ENCODE results near the gene MROH8.

Gene MROH8

GRCh38 chr20:37178839-37179682, at the start of gene MROH8, which contains the start of gene RPN2:
Gene MROH8, minus strand, starts transcription at chr20:37179548.
Gene RPN2, plus strand, starts transcription at chr20:37179330. Its CDS starts 27 bp downstream, at chr20:37179357.
- DNase-seq (ENCODE audit: low spot score), result peak; percentile 97

GRCh38 chr20:37228656-37229055, 49.3 kb upstream of the MROH8 start:
- no peak for DNase-seq (ENCODE audit: low spot score)

DNA sequence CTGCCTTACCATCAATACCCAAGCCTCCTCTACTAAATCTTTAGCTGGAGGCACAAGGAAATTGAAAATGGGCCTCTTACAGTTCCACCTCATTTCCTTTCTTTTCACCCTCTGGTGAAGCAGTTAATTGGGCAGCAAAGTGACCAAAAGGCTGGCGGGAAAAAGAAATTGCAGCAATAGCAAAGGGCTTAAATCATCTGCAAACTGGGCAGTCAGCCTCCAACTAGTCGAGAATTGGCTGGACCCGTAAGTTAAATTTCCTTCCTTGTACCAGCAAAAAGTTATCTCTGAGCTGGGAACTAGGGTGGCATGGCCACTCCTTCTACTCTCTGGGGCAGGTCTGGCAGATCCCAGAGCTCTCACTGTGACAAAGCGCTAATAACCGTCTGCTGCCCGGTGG, 48.7 kb upstream of the MROH8 start:
- no peak for DNase-seq (ENCODE audit: low spot score)

- DNase-seq (ENCODE audit: low spot score), result no peak
Measured at GRCh38 chr20:37226889-37227288, 47.5 kb upstream of the MROH8 start.

DNA sequence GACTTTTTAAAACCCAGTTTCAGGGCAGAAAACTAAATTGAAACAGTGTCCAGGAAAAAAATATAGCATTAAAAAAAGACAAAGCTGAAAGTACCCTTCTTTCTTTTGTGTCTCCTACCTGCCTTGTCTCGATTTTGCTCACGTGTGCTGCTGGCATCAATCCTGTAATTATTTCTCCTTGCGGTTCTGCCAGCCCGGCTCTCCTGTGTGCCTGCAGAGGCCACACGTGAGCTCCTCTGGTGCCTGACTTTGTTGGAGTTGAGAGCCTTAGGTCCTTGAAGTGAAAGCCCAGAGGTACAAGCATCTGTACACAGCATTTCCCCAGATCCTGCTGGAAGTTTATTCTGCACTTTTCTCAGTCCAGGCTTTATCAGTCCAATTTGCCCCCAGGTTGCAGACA, 45.8 kb upstream of the MROH8 start:
- DNase-seq (ENCODE audit: low spot score), result no peak

DNA sequence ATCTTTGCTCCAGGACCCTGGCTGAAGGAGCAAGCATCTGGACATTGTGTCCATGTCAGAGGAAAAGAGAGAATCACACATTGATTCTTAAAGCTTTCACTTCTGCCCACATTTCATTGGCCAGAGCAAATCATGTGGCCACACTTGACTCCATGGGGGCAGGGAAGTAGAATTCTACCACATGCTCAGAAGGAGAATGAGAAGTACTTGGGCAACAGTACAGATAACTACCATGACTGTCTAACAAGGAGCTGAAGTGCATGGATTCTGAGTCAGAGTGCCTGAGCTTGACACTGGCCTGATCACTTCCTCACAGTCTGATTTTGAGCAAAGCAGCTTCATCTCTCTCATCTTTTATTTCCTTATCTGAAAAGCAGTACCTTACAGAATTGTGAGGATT, 43.7 kb upstream of the MROH8 start:
- no peak for DNase-seq (ENCODE audit: low spot score)

GRCh38 chr20:37222086-37222485, 42.7 kb upstream of the MROH8 start:
- DNase-seq (ENCODE audit: low spot score), result no peak

DNA sequence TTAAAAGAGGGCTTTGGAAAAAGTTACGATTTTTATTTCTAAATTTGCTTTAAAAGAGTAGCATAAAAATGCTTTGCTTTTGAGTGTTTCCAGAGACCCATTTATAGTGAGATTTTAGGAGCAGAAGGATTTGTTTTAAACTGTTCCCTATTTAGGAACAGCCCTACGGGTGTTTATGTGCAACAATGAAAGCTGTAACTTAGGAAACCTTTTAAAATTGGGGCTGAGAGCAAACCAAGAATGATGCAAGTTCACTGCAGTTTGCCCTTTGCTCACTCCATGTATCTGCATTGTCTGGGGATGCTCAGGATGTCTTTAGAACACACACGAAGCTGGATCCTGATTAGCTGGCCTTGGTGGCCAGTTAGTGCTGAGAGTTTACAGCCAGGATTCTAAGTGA, 41.4 kb upstream of the MROH8 start:
- no peak for DNase-seq (ENCODE audit: low spot score)

GRCh38 chr20:37219751-37220668, 40.7 kb upstream of the MROH8 start:
- DNase-seq (ENCODE audit: low spot score), result no peak

DNA sequence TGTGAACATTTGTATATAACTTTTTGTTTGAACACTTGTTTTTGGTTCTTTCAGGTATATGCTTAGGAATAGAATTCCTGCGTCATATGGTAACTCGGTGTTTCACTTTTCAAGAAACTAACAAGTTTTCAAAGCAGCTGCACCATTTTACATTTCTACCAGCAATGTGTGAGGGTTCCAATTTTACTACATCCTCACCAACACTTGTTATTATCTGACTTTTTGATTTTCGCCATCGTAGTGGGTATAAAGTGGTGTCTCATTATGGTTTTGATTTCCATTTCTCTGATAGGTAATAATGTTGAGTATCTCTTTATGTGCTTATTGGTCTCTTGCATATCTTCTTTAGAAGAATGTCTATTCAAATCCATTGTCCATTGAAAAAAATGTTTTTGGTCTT, 39.6 kb upstream of the MROH8 start:
- DNase-seq (ENCODE audit: low spot score), result no peak

DNA sequence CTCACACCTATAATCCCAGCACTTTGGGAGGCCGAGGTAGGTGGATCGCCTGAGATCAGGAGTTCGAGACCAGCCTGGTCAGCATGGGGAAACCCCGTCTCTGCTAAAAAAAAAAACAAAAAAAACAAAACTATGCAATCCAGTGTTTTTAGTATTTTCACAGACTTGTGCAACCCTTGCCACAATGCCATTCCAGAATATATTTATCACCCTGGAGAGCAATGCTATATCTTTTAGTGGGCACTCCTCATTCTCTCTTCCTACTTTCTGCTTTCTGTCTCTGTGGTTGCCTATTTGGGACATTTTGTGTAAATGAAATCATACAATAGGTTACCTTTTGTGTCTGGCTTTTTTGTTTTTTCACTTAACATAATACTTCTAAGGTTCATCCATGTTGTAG, 39.1 kb upstream of the MROH8 start:
- DNase-seq (ENCODE audit: low spot score), result no peak

- no peak for DNase-seq (ENCODE audit: low spot score)
Measured at GRCh38 chr20:37209661-37210314, 30.4 kb upstream of the MROH8 start.

GRCh38 chr20:37209193-37209592, 29.8 kb upstream of the MROH8 start:
- DNase-seq (ENCODE audit: low spot score), result no peak

DNA sequence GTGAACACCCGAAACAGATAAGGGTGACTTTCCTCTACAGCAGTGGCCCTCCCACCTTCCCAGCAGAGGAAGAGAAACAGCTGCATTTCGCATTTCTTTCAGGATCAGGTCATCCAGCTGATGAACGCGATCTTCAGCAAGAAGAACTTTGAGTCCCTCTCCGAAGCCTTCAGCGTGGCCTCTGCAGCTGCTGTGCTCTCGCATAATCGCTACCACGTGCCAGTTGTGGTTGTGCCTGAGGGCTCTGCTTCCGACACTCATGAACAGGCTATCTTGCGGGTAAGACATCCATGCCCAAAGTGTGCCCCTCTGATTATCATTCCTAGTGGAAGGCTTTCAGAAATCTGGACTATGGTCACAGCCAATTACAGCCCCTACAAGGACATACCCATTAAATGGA, 27.8 kb upstream of the MROH8 start:
- DNase-seq (ENCODE audit: low spot score), result no peak

DNA sequence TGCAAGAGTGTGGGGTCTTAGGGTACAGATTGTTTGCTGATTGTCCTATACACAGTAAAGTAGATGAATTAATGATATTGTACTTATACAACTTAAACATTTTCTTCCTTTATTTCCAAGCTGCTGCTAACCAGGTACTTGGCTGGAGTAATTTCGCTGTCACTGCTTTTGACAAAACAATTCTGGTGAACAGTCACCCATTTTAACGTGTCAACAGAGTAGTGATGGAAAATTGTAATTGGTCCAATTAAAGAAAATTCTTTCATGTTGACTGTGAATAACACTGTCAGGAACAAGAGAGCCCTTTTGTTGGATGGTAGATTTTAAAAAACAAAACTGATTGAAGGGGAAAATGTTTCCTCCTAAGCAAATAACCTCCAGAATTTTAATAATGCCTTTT, 26.4 kb upstream of the MROH8 start:
- DNase-seq (ENCODE audit: low spot score), result no peak

DNA sequence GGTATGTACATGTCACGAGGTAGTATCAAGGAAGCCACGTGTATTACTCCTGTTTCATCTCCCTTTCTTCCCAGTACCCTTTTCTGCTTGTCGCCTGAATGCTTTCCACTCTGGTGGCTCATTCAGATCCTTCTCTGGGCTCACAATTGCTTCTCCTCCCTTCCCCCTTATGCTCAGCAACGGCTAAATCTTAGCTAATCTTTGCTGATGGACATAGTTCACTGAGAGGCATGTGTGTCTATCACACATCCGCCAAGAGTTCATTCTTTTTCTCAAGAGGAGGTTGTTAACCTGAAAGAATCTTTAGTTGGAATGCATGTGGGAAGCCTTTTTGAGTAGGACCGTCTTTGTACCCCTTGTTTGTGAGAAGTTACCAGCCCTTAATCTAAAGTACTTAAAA, 25.8 kb upstream of the MROH8 start:
- DNase-seq (ENCODE audit: low spot score), result no peak

DNA sequence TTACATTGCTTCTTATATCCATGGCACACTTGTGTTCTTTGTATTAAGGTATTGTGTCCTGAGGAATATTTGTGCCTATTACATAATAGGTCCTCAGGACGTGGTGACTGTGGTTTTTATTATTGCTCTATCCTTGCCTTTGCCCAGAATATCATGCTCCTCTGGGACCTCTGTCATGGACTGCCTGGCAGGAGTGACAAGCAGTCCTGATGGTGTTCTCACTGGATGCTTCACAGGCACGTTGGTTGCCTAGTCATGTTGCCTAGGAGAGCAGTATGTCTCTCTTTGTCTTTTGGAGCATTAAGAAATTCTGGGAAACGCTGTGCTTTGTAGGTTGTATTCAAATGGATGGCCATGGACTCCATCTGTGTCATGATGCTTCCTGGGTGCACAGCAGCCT, 24.7 kb upstream of the MROH8 start:
- no peak for DNase-seq (ENCODE audit: low spot score)

DNA sequence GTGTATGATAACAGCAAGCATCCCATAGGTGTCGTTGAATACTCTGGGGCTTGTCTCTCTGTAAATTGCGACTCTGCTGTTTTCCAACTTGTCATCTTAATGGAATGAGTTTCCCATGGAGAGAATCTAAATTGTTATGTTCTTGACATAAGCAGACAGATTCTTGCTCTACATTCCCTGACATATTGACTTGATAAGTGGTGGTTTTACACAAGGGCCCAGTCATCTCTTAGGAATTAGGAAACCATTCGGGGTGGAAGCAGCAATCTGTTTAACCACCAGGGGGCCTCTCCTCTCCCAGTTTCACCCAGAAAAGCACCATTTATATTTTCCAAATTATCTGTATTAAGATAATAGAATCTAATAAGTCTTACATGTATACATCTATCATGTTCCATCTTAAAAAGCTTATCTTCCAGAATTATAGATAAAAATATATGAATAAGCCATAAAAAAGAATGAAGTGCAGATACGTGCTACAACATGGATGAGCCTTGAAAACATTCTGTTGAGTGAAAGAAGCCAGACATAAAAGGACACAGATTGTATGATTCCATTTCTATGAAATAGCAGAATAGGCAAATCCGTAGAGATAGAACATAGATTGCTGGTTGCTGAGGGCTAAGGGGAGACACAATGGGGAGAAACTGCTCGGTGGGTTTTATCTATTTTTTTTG, 23.1 kb upstream of the MROH8 start:
- peak; percentile 65 for DNase-seq (ENCODE audit: low spot score)

DNA sequence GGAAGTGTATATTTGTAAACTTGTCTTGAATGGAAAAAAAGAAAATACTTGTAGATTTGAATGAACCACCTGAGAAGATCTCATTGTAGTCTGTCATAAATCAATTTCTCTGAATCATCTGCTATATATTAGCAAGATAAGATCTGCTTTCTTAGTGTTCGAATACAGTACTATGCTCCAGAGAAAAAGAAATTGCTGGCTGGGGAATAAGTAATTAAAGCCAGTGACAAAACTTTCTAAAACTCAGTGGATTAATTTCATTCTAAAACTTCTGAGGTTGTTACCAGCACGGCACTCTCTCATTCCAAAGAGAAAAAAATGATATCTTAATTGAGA, 22.4 kb upstream of the MROH8 start:
- DNase-seq (ENCODE audit: low spot score), result no peak

DNA sequence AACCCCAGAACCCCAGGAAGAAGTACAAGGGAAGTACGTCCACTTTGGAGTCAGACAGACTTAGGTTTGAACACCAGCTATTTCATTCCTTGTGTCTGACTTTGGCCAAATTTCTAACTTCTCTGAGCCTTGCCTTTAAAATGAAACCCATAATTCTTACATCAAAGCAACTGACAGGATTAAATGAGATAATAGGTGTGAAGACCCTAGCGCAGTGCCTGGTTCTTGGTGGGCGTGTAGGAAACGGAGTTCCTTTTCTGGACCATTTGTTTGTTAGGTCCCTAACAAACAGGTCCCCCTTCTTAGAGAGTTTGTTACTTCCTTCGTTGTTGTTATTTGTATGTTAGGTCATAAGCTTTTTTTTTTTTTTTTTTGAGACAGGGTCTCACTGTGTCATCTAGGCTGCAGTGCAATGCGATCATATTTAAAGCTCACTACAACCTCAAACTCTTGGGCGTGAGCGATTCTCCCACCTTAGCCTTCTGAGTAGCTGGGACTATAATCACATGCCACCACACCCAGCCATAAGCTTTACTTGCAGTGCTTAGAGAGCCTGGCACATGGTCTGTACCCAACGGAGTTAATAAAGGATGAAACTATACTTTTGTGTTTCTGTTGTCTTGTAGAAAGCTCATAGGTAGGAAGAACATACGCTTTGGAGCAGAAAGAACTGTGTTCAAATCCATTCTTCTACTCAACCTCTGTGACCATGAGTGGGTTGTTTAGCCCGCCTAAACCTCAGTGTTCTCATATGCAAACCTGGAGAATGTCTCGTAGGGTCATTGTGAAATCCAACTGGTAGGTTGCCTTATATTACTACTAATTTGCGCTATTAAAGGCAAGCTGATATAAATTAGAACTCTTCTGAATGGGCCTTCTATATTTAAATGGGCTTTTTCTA, 21.8 kb upstream of the MROH8 start:
- no peak for DNase-seq (ENCODE audit: low spot score)

DNA sequence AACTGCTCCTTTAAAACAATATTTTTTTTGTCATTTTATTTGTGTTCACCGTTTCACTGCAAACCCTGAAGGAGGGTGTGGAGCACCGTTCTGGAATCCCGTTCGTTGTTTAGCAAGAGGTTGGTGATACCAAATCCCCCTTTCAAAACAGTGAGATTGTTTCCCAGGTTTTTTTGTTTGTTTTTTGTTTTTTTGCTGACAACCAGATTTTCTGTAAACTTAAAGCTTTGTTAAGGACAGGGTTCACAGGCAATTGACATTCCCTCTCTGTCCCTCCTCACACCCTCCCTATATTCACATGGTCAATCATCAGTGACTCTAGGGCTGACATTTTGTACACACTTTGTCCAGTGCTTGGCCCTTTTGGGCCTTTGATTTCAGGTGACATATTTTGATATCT, 21.0 kb upstream of the MROH8 start:
- DNase-seq (ENCODE audit: low spot score), result no peak
